GM12872 (cell line): ENCODE results near the gene PRR5.
A peak's percentile ranks its signal among the peaks of the same experiment; 100 is the strongest.

Experiments
- TF ChIP-seq, protein P1 (sequence below): IDR thresholded peaks from 3 replicates; pipeline ENCODE4 v1.5.1; 2011; ENCODE audit warnings: low read depth, mild to moderate bottlenecking, low read length, moderate library complexity; ENCODE audit not compliant: insufficient read depth

PRR5 gene

DNA sequence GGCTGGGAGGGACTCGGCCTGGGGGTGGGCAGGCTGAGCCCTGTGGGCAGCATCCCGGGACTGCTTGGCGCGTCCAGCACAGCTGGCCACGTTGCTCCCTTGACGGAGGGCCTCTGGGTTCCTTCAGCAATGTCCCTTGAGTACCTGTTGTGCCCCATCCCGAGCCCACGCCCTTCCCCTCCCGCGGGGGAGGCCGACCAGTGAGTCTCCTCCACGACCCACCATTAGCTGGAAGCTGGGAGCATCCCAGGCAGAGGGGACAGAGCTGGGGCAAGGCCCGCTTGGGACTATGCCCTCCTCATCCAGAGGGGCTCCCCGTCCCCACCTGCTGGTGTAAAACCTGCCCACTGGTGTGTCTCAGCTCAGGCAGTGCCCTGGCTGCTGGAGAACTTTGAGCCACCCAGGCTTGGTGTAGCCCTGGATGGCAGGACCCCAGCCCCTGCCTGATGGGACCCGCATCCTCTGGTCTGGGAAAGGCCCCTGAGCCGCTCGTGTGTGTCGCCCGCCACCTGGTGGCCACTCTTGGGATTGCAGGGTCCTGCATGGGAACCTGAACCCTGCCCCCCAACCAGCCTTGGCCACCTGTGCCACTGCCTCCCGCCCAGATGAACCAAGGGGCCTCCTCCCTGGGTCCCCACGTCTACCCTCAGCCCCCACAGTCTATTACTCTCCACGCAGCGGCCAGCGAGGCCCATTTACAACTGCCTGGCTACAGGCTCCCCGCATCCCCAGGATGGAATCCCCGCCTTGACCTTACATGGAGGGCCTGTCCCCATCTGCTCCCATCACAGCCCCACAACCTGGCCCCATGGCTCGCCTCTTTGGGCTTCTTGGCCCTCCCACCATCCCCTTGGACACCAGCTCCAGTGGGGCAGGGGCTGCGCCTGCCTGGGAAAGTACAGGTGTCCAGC, 33.8 kb downstream of the PRR5 start:
- TF ChIP-seq, protein P1, sequence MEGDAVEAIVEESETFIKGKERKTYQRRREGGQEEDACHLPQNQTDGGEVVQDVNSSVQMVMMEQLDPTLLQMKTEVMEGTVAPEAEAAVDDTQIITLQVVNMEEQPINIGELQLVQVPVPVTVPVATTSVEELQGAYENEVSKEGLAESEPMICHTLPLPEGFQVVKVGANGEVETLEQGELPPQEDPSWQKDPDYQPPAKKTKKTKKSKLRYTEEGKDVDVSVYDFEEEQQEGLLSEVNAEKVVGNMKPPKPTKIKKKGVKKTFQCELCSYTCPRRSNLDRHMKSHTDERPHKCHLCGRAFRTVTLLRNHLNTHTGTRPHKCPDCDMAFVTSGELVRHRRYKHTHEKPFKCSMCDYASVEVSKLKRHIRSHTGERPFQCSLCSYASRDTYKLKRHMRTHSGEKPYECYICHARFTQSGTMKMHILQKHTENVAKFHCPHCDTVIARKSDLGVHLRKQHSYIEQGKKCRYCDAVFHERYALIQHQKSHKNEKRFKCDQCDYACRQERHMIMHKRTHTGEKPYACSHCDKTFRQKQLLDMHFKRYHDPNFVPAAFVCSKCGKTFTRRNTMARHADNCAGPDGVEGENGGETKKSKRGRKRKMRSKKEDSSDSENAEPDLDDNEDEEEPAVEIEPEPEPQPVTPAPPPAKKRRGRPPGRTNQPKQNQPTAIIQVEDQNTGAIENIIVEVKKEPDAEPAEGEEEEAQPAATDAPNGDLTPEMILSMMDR: peak; percentile 97

DNA sequence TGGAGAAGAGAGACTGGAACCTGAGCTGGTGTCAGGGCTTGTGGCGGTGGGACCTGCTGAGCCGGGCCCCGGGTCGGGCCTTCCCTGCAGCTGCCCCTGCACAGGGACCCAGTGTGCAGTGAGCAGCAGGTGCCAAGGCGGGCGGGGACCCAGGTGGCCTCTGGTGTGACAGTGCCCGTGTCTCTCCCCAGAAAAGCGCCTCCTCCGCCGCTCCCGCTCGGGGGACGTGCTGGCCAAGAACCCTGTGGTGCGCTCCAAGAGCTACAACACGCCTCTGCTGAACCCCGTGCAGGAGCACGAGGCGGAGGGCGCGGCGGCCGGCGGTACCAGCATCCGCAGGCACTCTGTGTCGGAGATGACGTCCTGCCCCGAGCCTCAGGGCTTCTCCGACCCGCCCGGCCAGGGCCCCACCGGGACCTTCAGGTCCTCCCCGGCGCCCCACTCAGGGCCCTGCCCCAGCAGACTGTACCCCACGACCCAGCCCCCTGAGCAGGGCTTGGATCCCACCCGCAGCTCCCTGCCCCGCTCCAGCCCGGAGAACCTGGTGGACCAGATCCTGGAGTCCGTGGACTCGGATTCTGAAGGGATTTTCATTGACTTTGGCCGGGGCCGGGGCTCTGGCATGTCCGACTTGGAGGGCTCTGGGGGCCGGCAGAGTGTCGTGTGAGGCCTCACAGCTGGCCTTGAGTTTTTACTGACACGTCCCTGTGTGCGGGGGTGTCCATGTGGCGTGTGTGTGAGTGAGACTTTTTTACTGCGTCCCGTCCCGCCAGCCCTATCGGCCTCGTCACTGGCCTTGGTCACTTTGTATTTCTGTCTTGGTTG, 34.8 kb downstream of the PRR5 start:
- TF ChIP-seq, protein P1: no peak

DNA sequence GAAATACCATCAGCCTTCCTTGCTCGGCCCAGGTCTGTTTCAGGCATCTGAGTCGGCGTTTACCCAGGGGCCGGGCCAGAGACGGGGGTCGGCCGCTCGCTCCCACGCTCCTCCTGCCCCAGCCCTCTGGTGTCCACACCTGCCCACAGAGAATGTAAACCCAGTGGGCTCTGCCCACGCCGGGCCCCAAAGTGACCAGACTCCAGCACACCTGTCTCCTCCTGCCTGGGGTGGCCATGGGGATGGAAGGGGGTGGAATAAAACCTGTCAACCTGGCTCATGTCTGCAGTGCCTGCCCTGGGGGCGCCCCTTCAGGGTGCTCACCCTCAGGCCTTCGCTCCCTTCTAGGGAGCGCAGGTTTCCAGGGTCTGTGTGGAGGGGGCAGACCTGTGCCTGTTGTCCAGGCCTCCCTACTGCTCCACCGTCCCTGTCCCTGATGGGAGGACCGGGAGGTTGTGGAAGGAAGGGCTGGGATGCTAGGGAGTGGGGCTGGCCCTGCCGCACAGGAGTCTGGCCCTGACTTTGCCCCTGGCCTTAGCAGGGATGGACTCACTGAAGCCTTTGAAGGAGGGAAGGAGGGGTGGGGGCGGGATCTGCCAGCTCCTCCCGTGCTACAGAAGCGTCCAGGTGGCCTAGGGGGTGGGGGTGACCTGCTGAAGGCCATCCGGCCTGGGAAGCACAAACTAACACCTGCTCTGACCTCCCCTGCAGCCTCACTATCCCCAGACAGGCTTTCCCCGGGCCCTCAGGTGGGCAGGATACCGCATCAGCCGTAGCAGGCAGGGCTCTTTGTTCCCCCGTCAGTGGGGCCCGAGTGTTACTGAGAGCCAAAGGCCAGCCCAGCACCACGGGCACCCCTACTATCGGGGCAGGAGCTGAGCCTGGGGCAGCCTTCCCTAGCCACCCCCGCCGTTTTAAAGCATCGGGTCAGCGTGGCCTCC, 35.7 kb downstream of the PRR5 start:
- TF ChIP-seq, protein P1: no peak

DNA sequence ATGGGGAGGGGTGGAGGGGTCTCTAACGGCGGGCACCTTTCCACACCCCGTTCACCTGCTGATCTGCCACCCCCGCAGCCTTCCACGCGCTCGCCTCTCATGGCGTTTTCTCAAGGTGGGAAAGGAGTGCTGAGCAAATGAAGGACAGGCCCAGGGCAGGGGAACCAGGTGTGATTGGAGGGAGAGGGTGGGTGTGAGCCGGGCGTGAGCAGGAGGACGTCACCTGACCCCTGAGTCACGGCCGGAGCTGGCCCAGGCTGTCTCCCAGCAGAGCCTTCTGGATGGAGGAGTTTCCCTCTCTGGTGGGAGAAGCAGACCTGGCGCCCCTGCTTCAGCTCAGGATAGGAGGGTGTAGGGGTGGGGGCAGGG, 36.3 kb downstream of the PRR5 start:
- TF ChIP-seq, protein P1: no peak

DNA sequence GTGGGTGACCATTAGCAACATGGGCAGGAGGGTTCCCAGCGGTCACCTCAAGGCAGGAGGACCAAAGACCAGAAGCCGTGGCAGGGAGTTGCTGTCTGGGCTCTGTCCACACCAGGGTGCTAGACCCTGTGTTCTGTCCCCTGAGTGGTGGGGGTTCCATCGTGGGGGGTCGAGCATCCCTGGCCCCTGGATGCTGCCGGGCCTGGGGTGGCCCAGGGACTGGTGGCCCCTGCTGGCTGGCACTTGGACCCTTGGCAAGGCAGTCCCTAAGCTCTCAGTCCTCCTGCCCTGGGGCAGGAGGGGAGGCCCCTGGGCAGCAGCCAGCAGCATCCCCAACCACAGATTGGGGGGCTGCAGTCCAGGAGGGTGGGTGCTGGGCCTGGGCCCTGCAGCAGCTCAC, 37.0 kb downstream of the PRR5 start:
- TF ChIP-seq, protein P1: no peak

DNA sequence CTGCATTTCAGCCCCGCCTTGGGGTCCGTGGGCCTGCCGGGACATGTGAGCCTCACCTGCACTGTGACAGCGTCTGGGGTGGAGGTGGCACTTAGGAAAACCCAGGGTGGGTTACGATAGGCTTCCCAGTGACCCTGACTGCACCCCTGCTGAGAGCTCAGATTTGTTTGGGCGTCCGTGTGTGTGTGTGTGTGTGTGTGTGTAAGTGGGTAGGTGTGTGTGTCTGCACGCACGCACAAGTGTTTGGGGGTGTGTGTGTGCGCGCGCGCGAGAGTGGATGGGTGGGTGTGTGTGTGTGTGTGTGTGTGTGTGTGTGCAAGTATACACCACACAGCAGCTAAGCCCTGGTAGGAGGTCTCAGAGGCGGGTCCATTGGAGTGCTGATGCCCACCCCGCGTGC, 38.3 kb downstream of the PRR5 start:
- TF ChIP-seq, protein P1: no peak
